Measurements from ENCODE around the gene COPS8.

Gene COPS8

GRCh38 chr2:237132799-237133198, 47.1 kb downstream of the COPS8 start:
- DNase-seq (ENCODE audit: low read depth) = no peak

DNA sequence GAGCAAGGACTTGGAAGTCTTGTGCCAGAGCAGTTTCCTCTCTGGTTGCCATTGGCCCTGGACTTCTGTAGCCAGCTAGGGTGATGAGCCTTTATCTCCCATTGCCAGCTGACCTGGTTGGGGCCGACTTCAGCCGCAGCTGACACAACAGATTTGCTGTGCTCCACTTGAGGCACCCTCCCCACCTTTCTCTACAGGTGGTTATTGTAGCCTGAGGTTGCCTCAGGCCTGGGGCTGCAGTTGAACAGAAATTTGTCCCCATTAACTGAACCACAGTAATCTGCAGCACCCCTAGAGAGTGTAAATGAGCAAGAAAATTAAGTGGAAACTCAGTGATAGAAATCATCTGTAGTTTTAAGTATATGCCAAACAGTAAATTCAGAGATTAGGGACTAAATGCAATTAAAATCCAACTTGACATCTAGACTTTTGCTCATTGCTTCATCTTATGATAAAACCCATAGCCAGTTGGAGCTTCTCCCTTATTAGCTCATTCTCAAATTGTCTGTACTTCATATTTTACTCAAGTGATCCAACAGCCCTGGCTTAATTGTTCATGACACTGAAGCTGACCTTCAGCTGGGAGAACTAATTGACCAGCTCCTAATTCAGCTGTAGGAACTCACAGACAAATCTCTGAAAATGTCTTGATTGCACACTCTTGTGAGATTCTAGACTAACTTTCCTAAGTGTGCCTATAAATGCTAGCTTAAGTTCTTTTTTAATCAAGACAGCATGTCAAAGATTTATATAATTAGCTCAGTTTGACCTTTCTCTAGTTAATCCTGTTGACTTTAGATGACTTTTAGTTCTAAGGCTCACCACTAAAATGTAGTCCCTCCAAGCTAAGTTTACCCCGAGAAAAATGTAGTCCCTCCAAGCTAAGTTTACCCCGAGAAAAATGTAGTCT, 48.9 kb downstream of the COPS8 start:
- peak; percentile 44 for DNase-seq (ENCODE audit: low read depth)

DNA sequence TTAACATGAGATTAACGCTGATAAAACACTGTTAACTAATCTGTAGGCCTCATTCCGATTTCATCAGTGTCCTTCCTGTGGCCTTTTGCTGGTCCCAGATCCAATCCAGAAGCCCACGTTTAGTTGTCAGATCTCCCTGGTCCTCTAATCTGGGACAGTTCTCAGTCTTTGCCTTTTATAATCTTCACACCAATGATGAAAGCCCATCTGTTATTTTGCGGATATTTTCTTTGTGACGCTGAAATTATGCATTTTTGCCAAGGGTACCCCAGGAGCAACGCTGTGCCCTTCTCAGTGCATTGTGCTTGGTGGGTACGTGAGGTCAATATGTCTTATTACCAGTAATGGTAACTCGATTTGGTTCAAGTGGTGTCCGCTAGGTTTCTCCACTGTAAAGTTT, 51.1 kb downstream of the COPS8 start:
- no peak for DNase-seq (ENCODE audit: low read depth)

DNA sequence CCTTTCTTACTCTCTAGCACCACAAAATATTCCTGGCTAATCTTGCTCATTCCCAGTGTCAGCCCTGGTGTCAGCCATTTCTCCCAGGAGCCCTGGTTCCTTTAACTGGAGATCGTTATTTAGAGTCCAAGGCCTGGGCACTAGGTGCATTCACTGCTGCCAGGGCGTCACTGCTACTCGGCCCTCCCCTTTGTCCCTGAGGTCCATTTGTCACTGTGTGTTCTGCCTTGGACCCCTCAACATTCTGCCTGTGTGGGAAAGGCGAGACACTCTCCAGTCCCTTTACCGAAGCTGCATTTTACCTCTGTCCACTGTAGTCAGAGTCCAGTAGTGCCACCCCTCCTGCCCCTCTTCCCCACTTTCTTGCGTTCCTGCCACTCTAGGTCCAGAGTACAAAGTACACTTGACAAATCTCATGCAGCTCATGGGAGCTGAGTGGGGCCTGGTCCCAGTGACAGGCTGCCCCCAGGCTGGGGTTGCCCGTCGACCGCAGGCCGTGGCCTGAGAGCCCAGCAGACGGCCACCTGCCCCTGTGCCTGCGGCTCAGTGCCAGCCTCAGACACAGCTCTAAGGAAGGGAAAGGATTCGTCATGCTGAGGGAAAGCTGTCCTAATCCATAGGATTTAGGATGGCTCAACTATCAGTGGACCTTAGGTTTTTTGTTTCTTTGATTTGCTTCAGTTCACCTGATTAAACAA, 52.1 kb downstream of the COPS8 start:
- no peak for DNase-seq (ENCODE audit: low read depth)

GRCh38 chr2:237139123-237139675, 53.5 kb downstream of the COPS8 start:
- no peak for DNase-seq (ENCODE audit: low read depth)

DNA sequence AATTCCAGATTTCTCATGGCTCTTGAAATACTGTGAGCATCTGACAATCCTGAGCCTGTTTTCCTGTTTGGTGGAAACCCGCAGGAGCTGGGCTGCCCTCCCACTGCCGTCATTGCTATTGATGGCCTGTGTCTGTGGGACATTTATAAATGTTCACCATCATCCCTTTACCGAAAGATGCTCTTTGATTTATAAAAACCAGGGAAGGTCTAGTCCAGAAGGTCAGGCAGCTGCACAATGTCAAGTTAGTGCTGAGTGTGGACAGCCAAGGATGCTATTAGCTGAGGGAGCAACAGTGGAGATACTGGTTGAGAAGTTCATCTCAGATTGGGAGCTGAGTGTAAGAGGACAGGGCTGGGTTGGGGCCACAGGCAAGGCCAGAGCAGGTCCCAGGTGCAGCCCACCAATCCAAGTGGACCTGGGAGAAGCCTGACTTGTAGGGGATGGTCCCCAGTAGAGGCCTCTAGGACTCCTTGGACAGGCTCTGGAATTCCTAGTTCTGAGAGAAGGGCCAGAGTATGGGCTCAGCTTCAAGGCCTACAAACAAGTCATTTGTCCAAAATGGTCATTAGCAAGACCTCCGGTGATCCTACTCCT, 55.1 kb downstream of the COPS8 start:
- DNase-seq (ENCODE audit: low read depth) = no peak

- peak; percentile 98 for DNase-seq (ENCODE audit: low read depth)
Measured at GRCh38 chr2:237141571-237142051, 55.9 kb downstream of the COPS8 start.

- DNase-seq (ENCODE audit: low read depth) = no peak
Measured at GRCh38 chr2:237143118-237143517, 57.4 kb downstream of the COPS8 start.

DNA sequence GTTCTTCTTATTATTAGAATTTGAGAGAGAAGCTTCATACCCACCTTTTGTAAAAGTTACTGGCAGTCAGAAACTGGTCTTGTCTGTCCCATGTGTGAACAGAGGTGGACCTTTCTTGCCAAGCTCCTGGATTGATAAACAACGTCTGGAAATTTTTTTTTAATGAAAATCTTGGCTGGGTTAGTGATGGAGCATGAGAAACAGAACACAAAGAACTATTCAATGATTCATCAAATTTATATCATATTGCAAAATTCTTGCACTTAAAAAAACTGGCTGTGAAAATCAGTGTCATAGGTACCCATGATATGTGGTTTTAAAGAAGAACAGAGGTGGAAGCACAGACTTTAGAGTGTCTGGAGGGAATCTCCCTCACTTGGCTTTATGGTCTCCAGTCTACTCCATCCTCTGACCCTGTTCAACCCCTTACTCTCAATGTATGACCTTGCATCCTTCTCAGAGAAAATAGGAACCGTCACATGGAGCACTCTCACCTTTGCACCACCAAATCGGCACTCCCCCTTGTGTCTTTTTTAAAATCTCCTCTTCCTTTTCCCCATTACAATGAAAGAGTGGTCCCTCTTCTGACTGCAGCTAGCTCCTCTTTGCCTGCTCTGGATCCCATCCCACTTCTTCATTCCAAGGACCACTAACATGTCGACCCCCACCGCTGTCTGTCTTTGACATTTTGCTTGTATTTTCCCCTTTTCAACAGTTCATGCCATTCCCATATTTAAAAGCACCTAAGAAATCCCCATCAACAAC, 58.2 kb downstream of the COPS8 start:
- peak; percentile 85 for DNase-seq (ENCODE audit: low read depth)

DNA sequence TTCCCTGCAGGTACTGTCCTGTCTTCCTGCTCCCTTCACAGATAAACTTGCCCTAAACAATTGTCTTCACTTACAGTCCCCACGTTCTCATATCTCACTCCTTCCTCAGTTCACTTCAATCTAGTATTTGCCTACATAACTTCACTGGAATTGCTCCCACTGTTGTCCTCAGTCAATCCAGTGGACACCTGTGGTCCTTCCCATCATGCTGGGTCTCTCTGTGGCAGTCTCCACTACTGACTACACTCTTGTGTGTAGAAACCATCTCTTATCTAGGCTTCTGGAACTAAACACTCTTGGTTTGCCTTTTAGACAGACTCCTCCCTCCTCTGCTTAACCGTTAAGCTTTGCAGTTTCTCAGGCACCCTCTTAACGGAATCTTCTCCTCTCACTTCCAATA, 58.8 kb downstream of the COPS8 start:
- no peak for DNase-seq (ENCODE audit: low read depth)

GRCh38 chr2:237147317-237147716, 61.6 kb downstream of the COPS8 start:
- DNase-seq (ENCODE audit: low read depth) = no peak

DNA sequence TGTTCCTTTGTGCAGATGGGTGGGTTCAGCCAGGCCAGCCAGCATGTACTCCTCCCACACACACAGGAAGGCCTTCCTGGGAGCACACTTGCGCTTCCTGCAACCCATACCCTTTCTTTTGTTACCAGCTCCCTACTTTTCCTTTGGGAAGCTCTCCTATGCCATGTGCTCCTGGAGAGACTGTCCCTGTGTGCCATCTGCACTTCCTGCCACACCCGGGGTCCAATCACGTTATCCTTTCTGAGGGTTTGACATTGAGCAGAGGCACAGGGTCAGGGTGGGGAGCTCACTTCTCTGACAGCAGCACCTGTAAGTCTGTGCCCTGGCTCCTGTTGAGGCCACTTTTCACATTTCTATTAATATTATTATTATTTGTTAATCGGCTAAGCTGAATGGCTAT, 62.9 kb downstream of the COPS8 start:
- no peak for DNase-seq (ENCODE audit: low read depth)

GRCh38 chr2:237149425-237149824, 63.7 kb downstream of the COPS8 start:
- no peak for DNase-seq (ENCODE audit: low read depth)

Measured in fibroblast of gingiva (primary cell).